ENCODE results near the gene NAGS.
"Not testable (repeated sequence)": the region's sequence is repeated elsewhere in the genome, so short reads cannot be mapped to it uniquely, and the experiment has no call there.

NAGS gene

GRCh38 chr17:44033861-44034408, 29.5 kb downstream of the NAGS start:
- Histone ChIP-seq H3K9ac (ENCODE audit: low read length) (no peak overlapping the region), H3K36me3 (ENCODE audit: control insufficient read depth, insufficient read depth, low read length) (peaks cover 13% of the 10 kb centered on the region)
- no CpG with 5 or more reads among the region's 3 CpGs for WGBS (ENCODE audit: extremely low coverage, insufficient coverage, low lambda C conversion rate)

GRCh38 chr17:44034688-44035087, 30.3 kb downstream of the NAGS start:
- not testable (repeated sequence) for H3K4me1 ChIP-seq (ENCODE audit: control insufficient read depth, low read depth, low read length); H3K27me3 ChIP-seq (ENCODE audit: insufficient read depth, low read length, poor library complexity); H3K9ac ChIP-seq (ENCODE audit: low read length); H2BK15ac ChIP-seq (replicated peaks; ENCODE audit: low read depth); H2AK5ac ChIP-seq (ENCODE audit: low read length); H3K18ac ChIP-seq (ENCODE audit: low read length); H3K79me2 ChIP-seq (ENCODE audit: control insufficient read depth, insufficient read depth, low read length); H3K23ac ChIP-seq (ENCODE audit: low read length); H2BK5ac ChIP-seq (ENCODE audit: low read length); H2BK120ac ChIP-seq (ENCODE audit: low read depth, low read length); H3K56ac ChIP-seq (ENCODE audit: low read length); H4K8ac ChIP-seq (ENCODE audit: low read depth, low read length); H3K27ac ChIP-seq (ENCODE audit: low read depth, low read length); H3K4me2 ChIP-seq (ENCODE audit: low read length); H3K4me3 ChIP-seq (ENCODE audit: low read length); H4K5ac ChIP-seq (ENCODE audit: low read length); H3K79me1 ChIP-seq (ENCODE audit: low read length); DNase-seq; H3K4ac ChIP-seq (ENCODE audit: low read depth, low read length)
- H3K36me3 ChIP-seq (ENCODE audit: control insufficient read depth, insufficient read depth, low read length), result peaks cover 13% of the 10 kb centered on the region
- WGBS (ENCODE audit: extremely low coverage, insufficient coverage, low lambda C conversion rate), result no CpG with 5 or more reads among the region's 3 CpGs

More at GRCh38 chr17:44033861-44034408, 29.5 kb downstream of the NAGS start:
- H3K79me2 ChIP-seq (ENCODE audit: control insufficient read depth, insufficient read depth, low read length), result peaks cover 2% of the 10 kb centered on the region
- no peak overlapping the region for H3K4ac ChIP-seq (ENCODE audit: low read depth, low read length)
- no peak overlapping the region for H2AK5ac ChIP-seq (ENCODE audit: low read length)
- H2BK15ac ChIP-seq (replicated peaks; ENCODE audit: low read depth), result no peak overlapping the region
- H3K4me3 ChIP-seq (ENCODE audit: low read length), result no peak overlapping the region
- no peak for DNase-seq
- H3K56ac ChIP-seq (ENCODE audit: low read length), result no peak overlapping the region
- no peaks in the 10 kb centered on the region for H3K4me1 ChIP-seq (ENCODE audit: control insufficient read depth, low read depth, low read length)
- no peaks in the 10 kb centered on the region for H3K27me3 ChIP-seq (ENCODE audit: insufficient read depth, low read length, poor library complexity)
- no peak overlapping the region for H3K27ac ChIP-seq (ENCODE audit: low read depth, low read length)
- no peak overlapping the region for H2BK5ac ChIP-seq (ENCODE audit: low read length)
- peaks cover 3% of the 10 kb centered on the region for H3K79me1 ChIP-seq (ENCODE audit: low read length)
- no peak overlapping the region for H2BK120ac ChIP-seq (ENCODE audit: low read depth, low read length)
- H3K23ac ChIP-seq (ENCODE audit: low read length), result no peak overlapping the region
- H4K5ac ChIP-seq (ENCODE audit: low read length), result no peak overlapping the region
- H4K8ac ChIP-seq (ENCODE audit: low read depth, low read length), result no peak overlapping the region
- H3K18ac ChIP-seq (ENCODE audit: low read length), result no peak overlapping the region
- no peak overlapping the region for H3K4me2 ChIP-seq (ENCODE audit: low read length)

- H3K79me1 ChIP-seq (ENCODE audit: low read length), result peaks cover 7% of the 10 kb centered on the region
- WGBS (ENCODE audit: extremely low coverage, insufficient coverage, low lambda C conversion rate), result no CpG with 5 or more reads among the region's 2 CpGs
- no peak overlapping the region for H3K23ac ChIP-seq (ENCODE audit: low read length)
- no peak overlapping the region for H2BK5ac ChIP-seq (ENCODE audit: low read length)
- H3K27ac ChIP-seq (ENCODE audit: low read depth, low read length), result no peak overlapping the region
- no peak overlapping the region for H3K18ac ChIP-seq (ENCODE audit: low read length)
- no peak overlapping the region for H3K4ac ChIP-seq (ENCODE audit: low read depth, low read length)
- H2AK5ac ChIP-seq (ENCODE audit: low read length), result no peak overlapping the region
- H3K56ac ChIP-seq (ENCODE audit: low read length), result no peak overlapping the region
- H4K8ac ChIP-seq (ENCODE audit: low read depth, low read length), result no peak overlapping the region
- H3K4me3 ChIP-seq (ENCODE audit: low read length), result no peak overlapping the region
- H4K5ac ChIP-seq (ENCODE audit: low read length), result no peak overlapping the region
- H3K4me2 ChIP-seq (ENCODE audit: low read length), result no peak overlapping the region
- DNase-seq, result no peak
- no peaks in the 10 kb centered on the region for H3K4me1 ChIP-seq (ENCODE audit: control insufficient read depth, low read depth, low read length)
- H3K79me2 ChIP-seq (ENCODE audit: control insufficient read depth, insufficient read depth, low read length), result peaks cover 19% of the 10 kb centered on the region
- H3K36me3 ChIP-seq (ENCODE audit: control insufficient read depth, insufficient read depth, low read length), result peaks cover 11% of the 10 kb centered on the region
- H2BK120ac ChIP-seq (ENCODE audit: low read depth, low read length), result no peak overlapping the region
- no peaks in the 10 kb centered on the region for H3K27me3 ChIP-seq (ENCODE audit: insufficient read depth, low read length, poor library complexity)
- no peak overlapping the region for H3K9ac ChIP-seq (ENCODE audit: low read length)
- no peak overlapping the region for H2BK15ac ChIP-seq (replicated peaks; ENCODE audit: low read depth)
Observed at GRCh38 chr17:44037471-44037870, 33.0 kb downstream of the NAGS start.

- no peaks in the 10 kb centered on the region for H3K27me3 ChIP-seq (ENCODE audit: insufficient read depth, low read length, poor library complexity)
- no CpG with 5 or more reads among the region's 3 CpGs for WGBS (ENCODE audit: extremely low coverage, insufficient coverage, low lambda C conversion rate)
- peaks cover 11% of the 10 kb centered on the region for H3K36me3 ChIP-seq (ENCODE audit: control insufficient read depth, insufficient read depth, low read length)
- no peak overlapping the region for H2BK5ac ChIP-seq (ENCODE audit: low read length)
- no peak overlapping the region for H2BK15ac ChIP-seq (replicated peaks; ENCODE audit: low read depth)
- no peak overlapping the region for H2AK5ac ChIP-seq (ENCODE audit: low read length)
- no peaks in the 10 kb centered on the region for H3K4me1 ChIP-seq (ENCODE audit: control insufficient read depth, low read depth, low read length)
- no peak overlapping the region for H3K4ac ChIP-seq (ENCODE audit: low read depth, low read length)
- no peak overlapping the region for H4K5ac ChIP-seq (ENCODE audit: low read length)
- H3K79me1 ChIP-seq (ENCODE audit: low read length), result peaks cover 7% of the 10 kb centered on the region
- H3K4me3 ChIP-seq (ENCODE audit: low read length), result no peak overlapping the region
- H3K9ac ChIP-seq (ENCODE audit: low read length), result no peak overlapping the region
- DNase-seq, result no peak
- no peak overlapping the region for H4K8ac ChIP-seq (ENCODE audit: low read depth, low read length)
- H3K27ac ChIP-seq (ENCODE audit: low read depth, low read length), result no peak overlapping the region
- no peak overlapping the region for H3K56ac ChIP-seq (ENCODE audit: low read length)
- H2BK120ac ChIP-seq (ENCODE audit: low read depth, low read length), result no peak overlapping the region
- H3K23ac ChIP-seq (ENCODE audit: low read length), result no peak overlapping the region
- H3K4me2 ChIP-seq (ENCODE audit: low read length), result no peak overlapping the region
- peaks cover 25% of the 10 kb centered on the region for H3K79me2 ChIP-seq (ENCODE audit: control insufficient read depth, insufficient read depth, low read length)
- H3K18ac ChIP-seq (ENCODE audit: low read length), result no peak overlapping the region
Observed at GRCh38 chr17:44038604-44039011, 34.2 kb downstream of the NAGS start.

GRCh38 chr17:44039829-44040635, 35.6 kb downstream of the NAGS start:
- Histone ChIP-seq H3K4ac (ENCODE audit: low read depth, low read length) (no peak overlapping the region), H3K36me3 (ENCODE audit: control insufficient read depth, insufficient read depth, low read length) (peaks cover 6% of the 10 kb centered on the region), H2AK5ac (ENCODE audit: low read length) (no peak overlapping the region), H3K23ac (ENCODE audit: low read length) (no peak overlapping the region), H3K4me1 (ENCODE audit: control insufficient read depth, low read depth, low read length) (no peaks in the 10 kb centered on the region), H3K27ac (ENCODE audit: low read depth, low read length) (no peak overlapping the region), H3K4me3 (ENCODE audit: low read length) (no peak overlapping the region), H3K9ac (ENCODE audit: low read length) (no peak overlapping the region), H2BK5ac (ENCODE audit: low read length) (no peak overlapping the region), H3K79me2 (ENCODE audit: control insufficient read depth, insufficient read depth, low read length) (peaks cover 35% of the 10 kb centered on the region), H2BK120ac (ENCODE audit: low read depth, low read length) (no peak overlapping the region), H3K27me3 (ENCODE audit: insufficient read depth, low read length, poor library complexity) (no peaks in the 10 kb centered on the region), H3K18ac (ENCODE audit: low read length) (no peak overlapping the region), H3K56ac (ENCODE audit: low read length) (no peak overlapping the region), H3K79me1 (ENCODE audit: low read length) (peaks cover 7% of the 10 kb centered on the region), H2BK15ac (replicated peaks; ENCODE audit: low read depth) (no peak overlapping the region), H4K5ac (ENCODE audit: low read length) (no peak overlapping the region), H3K4me2 (ENCODE audit: low read length) (no peak overlapping the region), H4K8ac (ENCODE audit: low read depth, low read length) (no peak overlapping the region)
- no CpG with 5 or more reads among the region's 6 CpGs for WGBS (ENCODE audit: extremely low coverage, insufficient coverage, low lambda C conversion rate)
- no peak for DNase-seq

Measured in mesendoderm (in vitro differentiated cells).